ENCODE measurements around the gene SLC12A7.

DNA sequence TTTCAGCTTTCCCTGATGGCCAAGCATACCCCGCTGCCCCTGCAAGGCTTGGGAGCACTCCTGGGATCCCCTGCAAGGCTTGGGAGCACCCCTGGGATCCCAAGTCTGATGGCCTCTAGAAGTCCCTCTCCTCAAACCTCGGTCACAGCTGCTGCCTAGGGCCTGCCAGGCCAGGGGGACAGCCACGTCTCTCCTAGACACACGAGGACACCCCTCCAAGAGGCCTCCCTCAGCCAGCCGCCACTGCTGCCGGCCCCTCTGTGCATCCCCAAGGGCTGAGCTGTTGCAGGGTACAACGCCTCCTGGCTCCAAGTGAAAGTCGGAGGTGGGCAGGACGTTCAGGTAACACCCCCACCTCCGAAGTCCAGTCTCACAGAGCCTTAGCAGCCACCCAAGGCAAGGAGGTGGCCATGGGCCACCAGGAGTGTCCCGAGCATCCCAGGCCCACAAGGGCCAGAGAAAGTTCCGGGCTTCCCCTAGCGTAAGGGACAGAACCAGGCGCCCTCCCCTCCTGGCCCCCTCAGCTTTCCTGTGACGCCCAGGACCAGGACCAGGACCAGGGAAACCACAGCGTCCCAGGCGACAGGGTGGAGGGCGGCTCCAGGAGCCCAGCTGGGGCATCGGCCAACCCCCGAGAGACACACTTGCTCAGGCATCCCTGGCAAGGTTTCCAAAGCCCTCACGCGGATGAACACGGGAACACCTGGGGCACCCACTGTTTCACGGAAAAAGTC, 17.3 kb upstream of the SLC12A7 start:
- TF ChIP-seq, protein P1, sequence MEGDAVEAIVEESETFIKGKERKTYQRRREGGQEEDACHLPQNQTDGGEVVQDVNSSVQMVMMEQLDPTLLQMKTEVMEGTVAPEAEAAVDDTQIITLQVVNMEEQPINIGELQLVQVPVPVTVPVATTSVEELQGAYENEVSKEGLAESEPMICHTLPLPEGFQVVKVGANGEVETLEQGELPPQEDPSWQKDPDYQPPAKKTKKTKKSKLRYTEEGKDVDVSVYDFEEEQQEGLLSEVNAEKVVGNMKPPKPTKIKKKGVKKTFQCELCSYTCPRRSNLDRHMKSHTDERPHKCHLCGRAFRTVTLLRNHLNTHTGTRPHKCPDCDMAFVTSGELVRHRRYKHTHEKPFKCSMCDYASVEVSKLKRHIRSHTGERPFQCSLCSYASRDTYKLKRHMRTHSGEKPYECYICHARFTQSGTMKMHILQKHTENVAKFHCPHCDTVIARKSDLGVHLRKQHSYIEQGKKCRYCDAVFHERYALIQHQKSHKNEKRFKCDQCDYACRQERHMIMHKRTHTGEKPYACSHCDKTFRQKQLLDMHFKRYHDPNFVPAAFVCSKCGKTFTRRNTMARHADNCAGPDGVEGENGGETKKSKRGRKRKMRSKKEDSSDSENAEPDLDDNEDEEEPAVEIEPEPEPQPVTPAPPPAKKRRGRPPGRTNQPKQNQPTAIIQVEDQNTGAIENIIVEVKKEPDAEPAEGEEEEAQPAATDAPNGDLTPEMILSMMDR (conservative IDR thresholded peaks at IDR 0.05), result no peak
- no peak for TF ChIP-seq EZH2 (IDR thresholded peaks at IDR 0.05; ENCODE audit: low read depth)

All from PC-9 (cell line).